EL (cell line): ENCODE data around the gene FTCD.
A peak's percentile ranks its signal among the peaks of the same experiment; 100 is the strongest.
"Not testable (repeated sequence)": the region's sequence is repeated elsewhere in the genome, so short reads cannot be mapped to it uniquely, and the experiment has no call there.

Source experiments
- DNase-seq: peaks from one replicate; pipeline ENCODE4 v3.0.0-alpha.2; 2016

FTCD gene

GRCh38 chr21:46188226-46189212, 33.1 kb upstream of the FTCD start:
- peak; percentile 76 for DNase-seq

- DNase-seq: no peak
Measured at GRCh38 chr21:46187814-46188213, 32.4 kb upstream of the FTCD start.

- no peak for DNase-seq
Measured at GRCh38 chr21:46187261-46187660, 31.9 kb upstream of the FTCD start.

GRCh38 chr21:46185716-46186115, 30.3 kb upstream of the FTCD start:
- DNase-seq: no peak

- peak; percentile 67 for DNase-seq
Measured at GRCh38 chr21:46184625-46185555, 29.5 kb upstream of the FTCD start.

GRCh38 chr21:46183910-46184624, 28.7 kb upstream of the FTCD start, which contains the start of gene SPATC1L:
Gene SPATC1L, minus strand, starts transcription at chr21:46184459. Its CDS starts 1,643 bp downstream, at chr21:46182816.
- DNase-seq: peak; percentile 58

GRCh38 chr21:46183337-46183909, 28.0 kb upstream of the FTCD start:
- not testable (repeated sequence) for DNase-seq

GRCh38 chr21:46182548-46183336, 27.4 kb upstream of the FTCD start:
- DNase-seq: no peak

- no peak for DNase-seq
Measured at GRCh38 chr21:46181953-46182547, 26.7 kb upstream of the FTCD start.

GRCh38 chr21:46181436-46181835, 26.1 kb upstream of the FTCD start:
- no peak for DNase-seq

- DNase-seq: no peak
Measured at GRCh38 chr21:46180778-46181391, 25.5 kb upstream of the FTCD start.

GRCh38 chr21:46180079-46180722, 24.8 kb upstream of the FTCD start:
- no peak for DNase-seq

- DNase-seq: no peak
Measured at GRCh38 chr21:46179708-46180078, 24.3 kb upstream of the FTCD start.

GRCh38 chr21:46178961-46179360, 23.6 kb upstream of the FTCD start:
- no peak for DNase-seq

GRCh38 chr21:46176443-46177129, 21.2 kb upstream of the FTCD start:
- not testable (repeated sequence) for DNase-seq

- no peak for DNase-seq
Measured at GRCh38 chr21:46173573-46173972, 18.2 kb upstream of the FTCD start.

GRCh38 chr21:46172863-46173528, 17.6 kb upstream of the FTCD start:
- DNase-seq: no peak

GRCh38 chr21:46171996-46172862, 16.9 kb upstream of the FTCD start:
- no peak for DNase-seq
